IMR-90 (cell line): Measurements from ENCODE around the gene DOCK4. TPM values are rescaled to one million over a fixed set of nuclear protein-coding genes. Genes with fewer than 3 reads are reported as not detected.

Source experiments
- ATAC-seq: fragments of 200-7000 bp; cut with Tn5 transposase; 2 replicates; pipeline ENCODE4 v1.9.1; 2020; ENCODE audit warnings: low read depth, mild to moderate bottlenecking, moderate library complexity
- BruUV-seq: library from RNA; stranded (reverse); fragments of 400-500 nt; replicated peaks from 2 replicates; lab custom pipeline; 2021; lab: Mats Ljungman, UMichigan
- CTCF ChIA-PET: fragments of 300-600 bp; formaldehyde crosslinking; extraction: SDS; loops from one replicate; lab custom pipeline; 2021; ENCODE audit warnings: antibody characterized with exemption; lab: Yijun Ruan, JAX
- POLR2A ChIA-PET: fragments of 300-600 bp; sonication (Branson Sonifier 250); formaldehyde crosslinking; loops from one replicate; lab custom pipeline; 2022; ENCODE audit warnings: antibody characterized with exemption; ENCODE audit not compliant: unreplicated experiment; lab: Charles Lee
- DNase-seq: peaks from one replicate; pipeline ENCODE4 v3.0.0; 2013
- H2AFZ ChIP-seq: replicated peaks from 2 replicates; pipeline ENCODE3; 2013; ENCODE audit warnings: low read length, mild to moderate bottlenecking; ENCODE audit not compliant: poor library complexity
- H2AK5ac ChIP-seq: 2 replicates; pipeline ENCODE4 v1.6.1; 2013; ENCODE audit warnings: low read depth, low read length, inconsistent platforms
- H2AK9ac ChIP-seq: replicated peaks from 2 replicates; pipeline ENCODE3; 2013; ENCODE audit warnings: mild to moderate bottlenecking, low read depth, low read length, moderate library complexity; ENCODE audit not compliant: poor library complexity
- H2BK120ac ChIP-seq: 2 replicates; pipeline ENCODE4 v1.6.1; 2013; ENCODE audit warnings: low read depth, low read length, inconsistent platforms
- H2BK15ac ChIP-seq: 3 replicates; pipeline ENCODE4 v1.6.1; 2013; ENCODE audit warnings: low read depth, low read length, inconsistent platforms
- H2BK20ac ChIP-seq: 2 replicates; pipeline ENCODE4 v1.6.1; 2013; ENCODE audit warnings: low read depth, mild to moderate bottlenecking, inconsistent platforms, low read length, moderate library complexity
- H2BK5ac ChIP-seq: 2 replicates; pipeline ENCODE4 v1.6.1; 2013; ENCODE audit warnings: mild to moderate bottlenecking, low read depth, low read length, inconsistent platforms; ENCODE audit not compliant: poor library complexity, severe bottlenecking
- H3K14ac ChIP-seq: replicated peaks from 2 replicates; pipeline ENCODE4 v1.6.1; 2013; ENCODE audit warnings: low read depth, low read length, inconsistent platforms
- H3K18ac ChIP-seq: 2 replicates; pipeline ENCODE4 v1.6.1; 2013; ENCODE audit warnings: low read depth, low read length, control low read depth
- H3K23ac ChIP-seq: 2 replicates; pipeline ENCODE4 v1.6.1; 2013; ENCODE audit warnings: low read depth, low read length, inconsistent platforms
- H3K27ac ChIP-seq: 2 replicates; pipeline ENCODE4 v1.5.1; 2013; ENCODE audit warnings: mild to moderate bottlenecking, control low read depth, low read length; ENCODE audit not compliant: insufficient read depth
- H3K27me3 ChIP-seq: 2 replicates; pipeline ENCODE4 v1.6.1; 2013; ENCODE audit warnings: low read length; ENCODE audit not compliant: control insufficient read depth, insufficient read depth
- H3K36me3 ChIP-seq: 2 replicates; pipeline ENCODE4 v1.6.1; 2013; ENCODE audit warnings: low read length, mixed read lengths; ENCODE audit not compliant: control insufficient read depth, insufficient read depth
- H3K4ac ChIP-seq: 2 replicates; pipeline ENCODE4 v1.6.1; 2013; ENCODE audit warnings: low read depth, low read length, inconsistent platforms
- H3K4me1 ChIP-seq: 2 replicates; pipeline ENCODE4 v1.6.1; 2013; ENCODE audit warnings: low read length, mixed read lengths; ENCODE audit not compliant: control insufficient read depth, insufficient read depth
- H3K4me2 ChIP-seq: 2 replicates; pipeline ENCODE4 v1.6.1; 2013; ENCODE audit warnings: low read depth, mild to moderate bottlenecking, control low read depth, low read length, moderate library complexity
- H3K4me3 ChIP-seq: 2 replicates; pipeline ENCODE4 v1.5.1; 2013; ENCODE audit warnings: low read depth, mild to moderate bottlenecking, control low read depth, low read length, moderate library complexity; ENCODE audit not compliant: insufficient read depth
- H3K56ac ChIP-seq: 2 replicates; pipeline ENCODE4 v1.6.1; 2013; ENCODE audit warnings: low read length, inconsistent platforms; ENCODE audit not compliant: insufficient read depth; ENCODE audit errors: extremely low read depth
- H3K79me1 ChIP-seq, 2 experiments: 2 replicates each; pipeline ENCODE4 v1.6.1; 2013; ENCODE audit warnings: low read length in 2 of 2, inconsistent platforms in 1 of 2, low read depth in 1 of 2
- H3K9ac ChIP-seq: 2 replicates; pipeline ENCODE4 v1.6.1; 2013; ENCODE audit warnings: low read depth, low read length, control low read depth
- H3K9me1 ChIP-seq: 2 replicates; pipeline ENCODE4 v1.6.1; 2013; ENCODE audit warnings: low read length, inconsistent platforms; ENCODE audit not compliant: insufficient read depth
- H3K9me3 ChIP-seq: 2 replicates; pipeline ENCODE4 v1.6.1; 2013; ENCODE audit warnings: low read length; ENCODE audit not compliant: control insufficient read depth, insufficient read depth
- H4K20me1 ChIP-seq: 2 replicates; pipeline ENCODE4 v1.6.1; 2013; ENCODE audit warnings: low read length, inconsistent platforms; ENCODE audit not compliant: insufficient read depth
- H4K5ac ChIP-seq: 2 replicates; pipeline ENCODE4 v1.6.1; 2013; ENCODE audit warnings: mild to moderate bottlenecking, low read depth, low read length, control low read depth
- H4K8ac ChIP-seq, 2 experiments: 2 replicates each; pipeline ENCODE4 v1.6.1; 2013; ENCODE audit warnings: low read depth in 2 of 2, low read length in 2 of 2, control low read depth in 1 of 2, inconsistent platforms in 1 of 2
- H4K91ac ChIP-seq: 2 replicates; pipeline ENCODE4 v1.6.1; 2013; ENCODE audit warnings: low read depth, low read length, inconsistent platforms; ENCODE audit not compliant: insufficient read depth
- BHLHE40 ChIP-seq: fragments of 150-350 bp; IDR thresholded peaks from 2 replicates; pipeline ENCODE4 v1.6.1; 2016; ENCODE audit warnings: mild to moderate bottlenecking, low read depth, low read length
- CEBPB ChIP-seq: IDR thresholded peaks from 2 replicates; pipeline ENCODE4 v1.6.1; 2012; ENCODE audit warnings: low read depth, low read length, improper control_type of control experiment
- CHD1 ChIP-seq: IDR thresholded peaks from 2 replicates; pipeline ENCODE4 v1.6.1; 2012; ENCODE audit warnings: low read depth, low read length, improper control_type of control experiment
- CTCF ChIP-seq: conservative IDR thresholded peaks from 2 replicates; pipeline ENCODE4 v1.5.1; 2012; ENCODE audit warnings: mild to moderate bottlenecking, low read depth, low read length, improper control_type of control experiment
- ELK1 ChIP-seq: fragments of 150-350 bp; IDR thresholded peaks from 2 replicates; pipeline ENCODE4 v1.6.1; 2016; ENCODE audit warnings: low read depth, mild to moderate bottlenecking, low read length, moderate library complexity, borderline replicate concordance
- FOS ChIP-seq: fragments of 150-350 bp; IDR thresholded peaks from 2 replicates; pipeline ENCODE4 v1.6.1; 2016; ENCODE audit warnings: low read depth, low read length
- MAFK ChIP-seq: IDR thresholded peaks from 2 replicates; pipeline ENCODE4 v1.6.1; 2012; ENCODE audit warnings: low read depth, low read length, improper control_type of control experiment
- MAZ ChIP-seq: IDR thresholded peaks from 2 replicates; pipeline ENCODE4 v1.6.1; 2012; ENCODE audit warnings: low read depth, mild to moderate bottlenecking, low read length, improper control_type of control experiment, moderate library complexity, borderline replicate concordance
- MXI1 ChIP-seq: IDR thresholded peaks from 2 replicates; pipeline ENCODE4 v1.6.1; 2012; ENCODE audit warnings: low read depth, mild to moderate bottlenecking, low read length, moderate library complexity, borderline replicate concordance
- NFE2L2 ChIP-seq: fragments of 150-350 bp; IDR thresholded peaks from 2 replicates; pipeline ENCODE4 v1.6.1; 2016; ENCODE audit warnings: low read depth, mild to moderate bottlenecking, low read length
- POLR2A ChIP-seq: IDR thresholded peaks from 2 replicates; pipeline ENCODE4 v1.6.1; 2012; ENCODE audit warnings: mild to moderate bottlenecking, low read depth, low read length
- RAD21 ChIP-seq: IDR thresholded peaks from 2 replicates; pipeline ENCODE4 v1.6.1; 2012; ENCODE audit warnings: low read length, improper control_type of control experiment
- RCOR1 ChIP-seq: IDR thresholded peaks from 2 replicates; pipeline ENCODE4 v1.6.1; 2012; ENCODE audit warnings: mild to moderate bottlenecking, low read length, improper control_type of control experiment; ENCODE audit not compliant: insufficient replicate concordance
- RFX5 ChIP-seq: IDR thresholded peaks from 2 replicates; pipeline ENCODE4 v1.8.0; 2012; ENCODE audit warnings: low read depth, mild to moderate bottlenecking, low read length, moderate library complexity
- SMC3 ChIP-seq: fragments of 150-350 bp; IDR thresholded peaks from 2 replicates; pipeline ENCODE4 v1.6.1; 2016; ENCODE audit warnings: low read depth, mild to moderate bottlenecking, antibody characterized with exemption, low read length, moderate library complexity
- USF2 ChIP-seq: fragments of 150-350 bp; IDR thresholded peaks from 2 replicates; pipeline ENCODE4 v1.6.1; 2017; ENCODE audit warnings: mild to moderate bottlenecking, antibody characterized with exemption, low read length, low read depth
- WGBS, 2 experiments: methylation state at CpG; one replicate each; pipeline versions ENCODE4 v1.1.5 to v1.1.7; 2013; ENCODE audit warnings: missing lambda C conversion rate in 2 of 2; ENCODE audit not compliant: insufficient read length in 1 of 2; ENCODE audit errors: extremely low coverage in 2 of 2; 5-methylcytosine and 5-hydroxymethylcytosine counted together
- dilution Hi-C: fragments of 300-500 bp; cut with HindIII; formaldehyde crosslinking; loops from one replicate; pipeline ENCODE4 v1.14.3; 2018; ENCODE audit warnings: low sequenced_read_pairs; ENCODE audit not compliant: unreplicated experiment
- in situ Hi-C: fragments of 300-500 bp; cut with MboI; formaldehyde crosslinking; loops from 3 replicates; pipeline ENCODE4 v1.14.3; 2019; ENCODE audit warnings: low sequenced_read_pairs, inconsistent platforms, mixed read lengths
- intact Hi-C: fragments of 100-400 bp; cut with micrococcal nuclease; formaldehyde crosslinking; loops from 2 replicates; pipeline ENCODE4 v1.10.0; 2022
- polyA plus RNA-seq, 3 experiments: library from polyadenylated mRNA; depleted of rRNA; stranded (reverse); fragments of >200 nt; gene quantifications; 2 replicates each; pipeline ENCODE4 v1.2.3, GENCODE V29; 2012; ENCODE audit warnings: low replicate concordance in 1 of 3
- total RNA-seq: library from RNA; depleted of rRNA; stranded (reverse); fragments of >200 nt; gene quantifications from 2 replicates; pipeline ENCODE4 v1.2.3, GENCODE V29; 2012

Gene DOCK4
- total and polyA plus RNA-seq, 2 of the 4 experiments (the other 2 are of a cell fraction), result 4.4 to 12.2 TPM

GRCh38 chr7:111785076-111785475 lies 421.1 kb downstream of the DOCK4 start:
- Histone ChIP-seq H3K4me1 (peaks cover 4% of the 10 kb centered on the region), H3K79me1 (no peaks in the 10 kb centered on the region), H3K27me3 (no peaks in the 10 kb centered on the region), H4K8ac (no peak overlapping the region), H3K56ac (no peak overlapping the region), H3K9ac (no peak overlapping the region), H3K36me3 (peaks cover 2% of the 10 kb centered on the region; the same call in 1 of the 2 replicates), H3K27ac (no peak overlapping the region), H2BK5ac (no peak overlapping the region), H2AK5ac (no peak overlapping the region), H3K4ac (no peak overlapping the region), H2BK15ac (no peak overlapping the region), H3K9me1 (no peaks in the 10 kb centered on the region), H4K91ac (no peak overlapping the region), H3K4me3 (no peak overlapping the region), H4K5ac (no peak overlapping the region), H2BK20ac (no peak overlapping the region), H2AK9ac (no peak overlapping the region), H3K18ac (no peak overlapping the region), H2BK120ac (no peak overlapping the region), H3K9me3 (no peaks in the 10 kb centered on the region), H3K23ac (no peak overlapping the region), H4K20me1 (no peaks in the 10 kb centered on the region), H2AFZ (no peak overlapping the region), H3K14ac (no peak overlapping the region), H3K4me2 (no peak overlapping the region)
- POLR2A ChIA-PET, result no interaction called here
- CTCF ChIA-PET, result interaction anchor here (1.0 kb wide), 1 partner anchor 58 kb away, joined by 3 read pairs; no protein-coding TSS in a partner anchor
- dilution Hi-C loops (no loop called here), in situ Hi-C loops (no loop called here), intact Hi-C loops (no loop called here)
- ATAC-seq (no peak), DNase-seq (no peak)
- TF ChIP-seq RAD21 (no peak), USF2 (no peak), MAFK (no peak), RCOR1 (no peak), MAZ (no peak), CHD1 (no peak), CEBPB (no peak), BHLHE40 (no peak), CTCF (no peak), MXI1 (no peak), NFE2L2 (no peak), RFX5 (no peak), SMC3 (no peak), POLR2A (no peak), ELK1 (no peak), FOS (no peak)
- no TSS peak for BruUV-seq
- no CpG with 5 or more reads among the region's 3 CpGs for WGBS, 2 experiments
